Measurements from ENCODE around the gene PARK7. TPM values are rescaled to one million over a fixed set of nuclear protein-coding genes. Genes with fewer than 3 reads are reported as not detected.

PARK7 gene
- polyA plus RNA-seq, 1 donor, result 305 TPM

- DNase-seq, result no peak
These were observed 47.8 kb downstream of the PARK7 start for GRCh38 chr1:8009043-8010002.

- DNase-seq, result no peak
These were observed 48.7 kb downstream of the PARK7 start for GRCh38 chr1:8010080-8010664.

- DNase-seq, result no peak
These were observed 49.5 kb downstream of the PARK7 start for GRCh38 chr1:8011016-8011415.

- no peak for DNase-seq
These were observed 50.7 kb downstream of the PARK7 start for GRCh38 chr1:8011923-8012858.

GRCh38 chr1:8012955-8013354 lies 51.4 kb downstream of the PARK7 start:
- DNase-seq, result no peak

GRCh38 chr1:8013399-8013798 lies 51.9 kb downstream of the PARK7 start:
- no peak for DNase-seq

- DNase-seq, result no peak
These were observed 52.3 kb downstream of the PARK7 start for GRCh38 chr1:8013800-8014199.

- DNase-seq, result no peak
These were observed 53.0 kb downstream of the PARK7 start for GRCh38 chr1:8014381-8014988.

- peak; percentile 84 for DNase-seq
These were observed 53.7 kb downstream of the PARK7 start for GRCh38 chr1:8015036-8015808.

- DNase-seq, result no peak
These were observed 54.3 kb downstream of the PARK7 start for GRCh38 chr1:8015809-8016165.

GRCh38 chr1:8016210-8016894 lies 54.8 kb downstream of the PARK7 start:
- DNase-seq, result no peak

- DNase-seq, result no peak
These were observed 55.4 kb downstream of the PARK7 start for GRCh38 chr1:8016895-8017241.

- no peak for DNase-seq
These were observed 56.1 kb downstream of the PARK7 start for GRCh38 chr1:8017495-8018197.

GRCh38 chr1:8018492-8019228 lies 57.1 kb downstream of the PARK7 start:
- DNase-seq, result no peak

GRCh38 chr1:8019229-8019620 lies 57.7 kb downstream of the PARK7 start:
- no peak for DNase-seq

- DNase-seq, result no peak
These were observed 58.5 kb downstream of the PARK7 start for GRCh38 chr1:8020032-8020431.

- DNase-seq, result no peak
These were observed 60.3 kb downstream of the PARK7 start for GRCh38 chr1:8021676-8022266.

- DNase-seq, result no peak
These were observed 61.1 kb downstream of the PARK7 start for GRCh38 chr1:8022395-8023286.
